ENCODE measurements around the gene CSAG1.
"Not testable (repeated sequence)": the region's sequence is repeated elsewhere in the genome, so short reads cannot be mapped to it uniquely, and the experiment has no call there.

DNA sequence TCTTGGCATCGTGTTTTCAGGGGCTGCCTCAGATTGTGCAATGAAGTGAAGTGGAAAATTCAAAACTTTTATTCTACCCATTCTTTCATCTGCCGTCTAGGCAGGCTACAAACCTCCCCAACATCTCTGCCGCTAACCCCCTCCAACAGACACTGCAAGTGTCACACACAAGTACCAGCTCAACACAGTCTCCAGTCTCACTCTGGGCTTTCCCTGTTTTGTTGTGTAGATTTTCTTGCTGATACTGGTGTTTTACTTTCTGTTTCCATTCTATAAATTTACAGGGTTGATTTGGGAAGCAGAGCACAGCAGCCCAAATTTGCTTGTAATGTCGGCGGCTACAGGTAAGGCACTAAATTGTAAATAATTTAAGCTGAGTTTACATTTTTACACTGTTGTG, 21.4 kb upstream of the CSAG1 start:
- not testable (repeated sequence) for TF ChIP-seq POLR2A (IDR thresholded peaks at IDR 0.05)
- TF ChIP-seq, protein P1, sequence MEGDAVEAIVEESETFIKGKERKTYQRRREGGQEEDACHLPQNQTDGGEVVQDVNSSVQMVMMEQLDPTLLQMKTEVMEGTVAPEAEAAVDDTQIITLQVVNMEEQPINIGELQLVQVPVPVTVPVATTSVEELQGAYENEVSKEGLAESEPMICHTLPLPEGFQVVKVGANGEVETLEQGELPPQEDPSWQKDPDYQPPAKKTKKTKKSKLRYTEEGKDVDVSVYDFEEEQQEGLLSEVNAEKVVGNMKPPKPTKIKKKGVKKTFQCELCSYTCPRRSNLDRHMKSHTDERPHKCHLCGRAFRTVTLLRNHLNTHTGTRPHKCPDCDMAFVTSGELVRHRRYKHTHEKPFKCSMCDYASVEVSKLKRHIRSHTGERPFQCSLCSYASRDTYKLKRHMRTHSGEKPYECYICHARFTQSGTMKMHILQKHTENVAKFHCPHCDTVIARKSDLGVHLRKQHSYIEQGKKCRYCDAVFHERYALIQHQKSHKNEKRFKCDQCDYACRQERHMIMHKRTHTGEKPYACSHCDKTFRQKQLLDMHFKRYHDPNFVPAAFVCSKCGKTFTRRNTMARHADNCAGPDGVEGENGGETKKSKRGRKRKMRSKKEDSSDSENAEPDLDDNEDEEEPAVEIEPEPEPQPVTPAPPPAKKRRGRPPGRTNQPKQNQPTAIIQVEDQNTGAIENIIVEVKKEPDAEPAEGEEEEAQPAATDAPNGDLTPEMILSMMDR (IDR thresholded peaks at IDR 0.05): not testable (repeated sequence)
